Measurements from ENCODE around the gene SIPA1L2.

- TF ChIP-seq ZNF704 (tag by site-specific recombination; IDR thresholded peaks at IDR 0.05): no peak
- TF ChIP-seq CTCF (tag by site-specific recombination; IDR thresholded peaks at IDR 0.05): no peak
- no peak for TF ChIP-seq ZNF148 (tag by site-specific recombination; IDR thresholded peaks at IDR 0.05; ENCODE audit: borderline replicate concordance)
- no peak for TF ChIP-seq MYNN (tag by site-specific recombination; IDR thresholded peaks at IDR 0.05; ENCODE audit: borderline replicate concordance)
- no peak for TF ChIP-seq ZNF423 (tag by site-specific recombination; IDR thresholded peaks at IDR 0.05)
- no peak for TF ChIP-seq ZNF670 (tag by site-specific recombination; IDR thresholded peaks at IDR 0.05; ENCODE audit: low read depth)
- no peak for TF ChIP-seq ZBTB7A (tag by site-specific recombination; IDR thresholded peaks at IDR 0.05; ENCODE audit: low read depth)
- TF ChIP-seq ZNF473 (tag by site-specific recombination; IDR thresholded peaks at IDR 0.05): no peak
- no peak for TF ChIP-seq ZNF776 (tag by site-specific recombination; IDR thresholded peaks at IDR 0.05; ENCODE audit: borderline replicate concordance)
- no peak for TF ChIP-seq KLF9 (tag by site-specific recombination; IDR thresholded peaks at IDR 0.05; ENCODE audit: low read depth)
- no peak for TF ChIP-seq ZBTB1 (tag by site-specific recombination; IDR thresholded peaks at IDR 0.05)
- no peak for TF ChIP-seq ZNF362 (tag by site-specific recombination; IDR thresholded peaks at IDR 0.05)
Measured at GRCh38 chr1:232617237-232617636, 12.7 kb downstream of the SIPA1L2 start.

All from HEK293 (cell line).